PC-3 (cell line): ENCODE measurements around the gene CALR.

Experiments
- CTCF ChIP-seq: fragments of 300-600 bp; sonication (generic); conservative IDR thresholded peaks from 2 replicates; pipeline ENCODE4 v1.5.1; 2017; ENCODE audit warnings: antibody characterized with exemption, low read depth, mild to moderate bottlenecking, low read length
- EZH2 ChIP-seq: fragments of 300-600 bp; sonication (generic); IDR thresholded peaks from one replicate; pipeline ENCODE4 v1.6.1; 2017; ENCODE audit warnings: antibody characterized with exemption, mild to moderate bottlenecking, low read length; ENCODE audit not compliant: unreplicated experiment

- TF ChIP-seq CTCF (no peak), EZH2 (no peak)
Measured at GRCh38 chr19:12984683-12985048, 46.3 kb downstream of the CALR start.
